Daoy (cell line): Measurements from ENCODE around the gene TMC4. TPM values are rescaled to one million over a fixed set of nuclear protein-coding genes. Genes with fewer than 3 reads are reported as not detected.
"Not testable (repeated sequence)": the region's sequence is repeated elsewhere in the genome, so short reads cannot be mapped to it uniquely, and the experiment has no call there.

Experiments used
- DNase-seq: peaks from one replicate; pipeline ENCODE4 v3.0.0-alpha.2; 2015; ENCODE audit warnings: low read depth
- total RNA-seq: library from RNA; depleted of rRNA; stranded (reverse); fragments of >200 nt; shearing (Covaris generic); gene quantifications from 2 replicates; pipeline ENCODE4 v1.2.3, GENCODE V29; 2014

The TMC4 gene
- total RNA-seq, 1 experiment from 2014 or later = 0.06 TPM

DNA sequence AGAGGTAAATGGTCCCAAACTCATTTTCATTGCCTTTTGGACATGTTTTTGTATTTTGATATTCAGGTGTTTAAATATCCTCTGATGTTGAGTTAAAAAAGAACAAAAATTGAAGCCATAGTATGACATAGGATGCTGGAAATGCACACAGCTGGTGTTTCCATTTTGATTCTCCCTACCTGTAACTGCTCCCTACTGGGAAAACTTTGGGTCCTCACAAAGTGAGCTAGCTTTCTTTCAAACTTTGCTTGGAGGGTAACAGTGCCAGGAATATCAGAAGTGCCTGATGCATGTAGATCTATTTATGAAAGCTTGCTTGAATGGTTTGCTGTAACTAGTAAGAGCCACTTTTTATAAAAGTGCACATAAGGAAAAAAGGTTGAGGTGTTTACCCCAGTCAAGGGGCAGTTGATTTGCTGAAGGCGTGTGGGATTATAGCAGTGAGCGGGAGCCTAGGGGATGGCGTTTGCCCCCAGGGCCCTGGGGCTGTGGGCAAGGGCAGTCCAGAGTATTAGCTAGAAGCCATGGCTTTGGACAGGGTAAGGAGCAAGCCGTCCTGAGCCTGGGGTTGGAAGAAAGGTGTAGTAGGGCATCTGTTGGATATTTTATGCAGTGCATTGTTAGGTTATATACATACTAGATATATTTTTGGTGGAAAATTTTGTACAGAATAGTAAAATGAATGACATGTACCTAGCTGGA, 32.0 kb upstream of the TMC4 start:
- no peak for DNase-seq

GRCh38 chr19:54203151-54203611, 30.2 kb upstream of the TMC4 start:
- no peak for DNase-seq

DNA sequence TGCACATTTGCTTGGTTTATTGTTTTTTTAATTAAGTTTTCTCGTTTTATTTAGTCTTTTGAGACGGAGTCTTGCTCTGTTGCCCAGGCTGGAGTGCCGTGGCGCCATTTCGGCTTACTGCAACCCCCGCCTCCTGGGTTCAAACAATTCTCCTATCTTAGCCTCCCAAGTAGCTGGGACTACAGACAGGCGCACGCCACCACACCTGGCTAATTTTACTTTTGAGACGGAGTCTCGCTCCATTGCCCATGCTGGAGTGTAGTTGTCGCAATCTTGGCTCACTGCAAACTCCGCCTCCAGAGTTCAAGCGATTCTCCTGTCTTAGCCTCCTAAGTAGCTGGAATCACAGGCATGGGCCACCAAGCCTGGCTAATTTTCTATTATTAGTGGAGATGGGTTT, 29.0 kb upstream of the TMC4 start:
- DNase-seq = no peak

DNA sequence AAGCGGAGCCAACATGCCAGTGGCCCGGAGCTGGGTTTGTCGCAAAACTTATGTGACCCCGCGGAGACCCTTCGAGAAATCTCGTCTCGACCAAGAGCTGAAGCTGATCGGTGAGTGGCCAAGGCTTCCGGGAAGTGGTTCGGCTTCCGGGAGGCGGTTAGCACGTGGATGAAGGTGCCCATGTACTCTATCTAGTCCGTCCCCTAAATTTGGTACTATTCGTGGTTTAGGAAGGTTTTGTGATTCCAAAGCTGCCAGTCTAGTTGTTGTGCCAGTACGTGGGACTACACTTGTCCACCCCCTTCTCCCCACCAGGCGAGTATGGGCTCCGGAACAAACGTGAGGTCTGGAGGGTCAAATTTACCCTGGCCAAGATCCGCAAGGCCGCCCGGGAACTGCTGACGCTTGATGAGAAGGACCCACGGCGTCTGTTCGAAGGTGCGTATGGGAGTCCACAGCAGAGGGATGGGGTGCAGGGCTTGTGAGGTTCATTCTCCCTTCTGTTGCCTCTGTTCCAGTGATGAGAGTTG, 28.3 kb upstream of the TMC4 start:
- no peak for DNase-seq

GRCh38 chr19:54199401-54199800, 26.4 kb upstream of the TMC4 start:
- no peak for DNase-seq

DNA sequence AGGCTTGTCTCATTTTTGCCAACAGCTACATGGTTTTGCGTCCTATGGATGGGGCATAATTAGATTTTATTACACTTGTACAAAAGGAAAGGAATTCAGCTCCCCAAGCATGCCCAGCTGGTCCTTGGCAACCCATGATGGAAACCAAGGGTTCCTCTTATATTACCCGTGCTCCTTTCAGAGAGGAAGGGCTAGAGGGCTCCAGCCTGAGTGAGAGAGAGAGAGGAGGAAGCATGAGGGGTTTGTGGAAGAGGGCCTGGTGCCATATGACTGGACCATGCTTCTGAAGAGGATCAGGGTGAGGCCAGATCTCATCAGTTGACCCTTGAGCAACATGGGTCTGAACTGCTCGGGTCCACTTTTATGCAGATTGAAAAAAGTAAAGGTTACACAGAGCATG, 24.2 kb upstream of the TMC4 start:
- DNase-seq = no peak

DNA sequence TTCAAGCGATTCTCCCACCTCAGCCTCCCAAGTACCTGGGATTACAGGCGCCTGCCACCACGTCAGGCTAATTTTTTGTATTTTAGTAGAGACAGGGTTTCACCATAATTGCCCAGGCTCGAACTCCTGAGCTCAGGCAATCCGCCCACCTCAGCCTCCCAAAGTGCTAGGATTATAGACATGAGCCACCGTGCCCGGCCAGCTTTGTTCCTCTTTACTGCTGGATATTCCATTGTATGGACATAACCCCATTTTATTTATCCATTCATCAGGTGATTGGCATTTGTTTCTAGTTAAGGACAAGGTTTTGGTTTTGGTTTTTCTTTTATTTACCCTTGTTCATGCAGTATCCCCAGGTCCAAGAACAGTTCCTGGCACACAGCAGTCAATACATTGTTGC, 23.6 kb upstream of the TMC4 start:
- no peak for DNase-seq

DNA sequence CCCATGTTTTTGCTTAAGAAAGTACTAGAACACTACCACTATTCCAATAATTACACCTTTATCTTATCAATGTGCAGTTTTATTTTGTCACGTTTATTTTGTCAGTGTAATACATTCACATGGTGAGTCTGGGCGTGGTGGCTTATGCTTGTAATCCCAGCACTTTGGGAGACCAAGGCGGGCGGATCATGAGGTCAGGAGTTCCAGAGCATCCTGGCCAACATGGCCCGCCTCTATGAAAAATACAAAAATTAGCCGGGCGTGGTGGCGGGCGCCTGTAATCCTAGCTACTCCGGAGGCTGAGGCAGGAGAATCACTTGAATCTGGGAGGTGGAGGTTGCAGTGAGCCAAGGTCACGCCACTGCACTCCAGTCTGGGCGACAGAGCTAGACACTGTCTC, 21.5 kb upstream of the TMC4 start:
- DNase-seq = not testable (repeated sequence)

GRCh38 chr19:54193011-54193410, 20.1 kb upstream of the TMC4 start:
- DNase-seq = no peak

DNA sequence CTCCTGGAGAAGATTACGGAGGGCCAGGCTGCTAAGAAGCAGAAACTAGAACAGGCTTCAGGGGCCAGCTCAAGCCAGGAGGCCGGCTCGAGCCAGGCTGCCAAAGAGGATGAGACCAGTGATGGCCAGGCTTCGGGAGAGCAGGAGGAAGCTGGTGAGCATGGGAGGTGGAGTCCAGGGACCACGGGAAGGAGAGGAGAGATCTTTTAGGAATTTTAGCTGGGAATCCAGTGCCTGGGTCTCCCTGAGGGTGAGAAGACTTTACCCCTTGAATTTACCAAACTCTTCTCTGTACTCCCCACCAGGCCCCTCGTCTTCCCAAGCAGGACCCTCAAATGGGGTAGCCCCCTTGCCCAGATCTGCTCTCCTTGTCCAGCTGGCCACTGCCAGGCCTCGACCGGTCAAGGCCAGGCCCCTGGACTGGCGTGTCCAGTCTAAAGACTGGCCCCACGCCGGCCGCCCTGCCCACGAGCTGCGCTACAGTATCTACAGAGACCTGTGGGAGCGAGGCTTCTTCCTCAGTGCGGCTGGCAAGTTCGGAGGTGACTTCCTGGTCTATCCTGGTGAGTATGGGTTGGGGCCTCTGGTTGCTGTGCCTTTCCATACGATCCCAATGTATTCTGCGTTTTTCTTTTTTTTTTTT, 19.0 kb upstream of the TMC4 start:
- DNase-seq = no peak

GRCh38 chr19:54191011-54191810, 18.3 kb upstream of the TMC4 start, which contains the start of gene TSEN34:
Gene TSEN34 (plus strand): TSS chr19:54191308. CDS start chr19:54191365, 57 bp downstream.
- peak; percentile 89 for DNase-seq

- peak; percentile 99 for DNase-seq
Measured at GRCh38 chr19:54190503-54191010, 17.6 kb upstream of the TMC4 start.

GRCh38 chr19:54189735-54190502, 17.0 kb upstream of the TMC4 start:
- peak; percentile 100 for DNase-seq

DNA sequence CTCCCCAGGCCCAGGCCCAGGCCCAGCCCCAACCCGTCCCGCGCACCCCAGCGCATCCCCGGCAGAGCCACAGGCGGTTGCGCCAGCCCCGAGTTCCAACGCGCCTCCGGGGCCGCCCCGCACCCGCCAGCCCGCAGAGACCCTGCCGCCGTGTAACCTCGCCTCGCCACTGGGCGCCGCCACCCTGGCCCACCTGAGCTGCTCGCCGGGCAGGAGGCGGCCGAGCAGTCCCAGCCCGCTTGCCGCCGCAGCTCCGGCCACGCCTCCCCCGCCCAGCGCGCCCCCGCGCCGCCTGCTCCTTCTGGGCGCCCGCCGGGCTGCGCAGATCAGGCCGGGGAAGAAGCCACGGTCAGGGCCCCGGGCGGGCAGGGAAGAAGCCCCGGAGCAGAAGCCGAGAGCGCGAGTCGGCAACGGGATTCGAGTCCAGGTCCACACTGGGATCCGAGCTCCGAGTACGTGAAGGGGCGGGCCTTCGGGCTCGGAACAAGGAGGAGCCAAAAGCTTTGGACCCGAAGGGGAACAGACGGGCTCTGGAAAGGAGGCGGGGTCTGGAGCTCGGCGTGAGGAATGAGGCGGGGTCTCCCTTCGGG, 16.3 kb upstream of the TMC4 start, which contains the start of gene MBOAT7:
Gene MBOAT7 (minus strand): TSS at position 436 of the 590 bp plus-strand sequence. CDS start 1,072 bp downstream, outside the sequence.
- DNase-seq = no peak

GRCh38 chr19:54188215-54188871, 15.4 kb upstream of the TMC4 start:
- peak; percentile 50 for DNase-seq

DNA sequence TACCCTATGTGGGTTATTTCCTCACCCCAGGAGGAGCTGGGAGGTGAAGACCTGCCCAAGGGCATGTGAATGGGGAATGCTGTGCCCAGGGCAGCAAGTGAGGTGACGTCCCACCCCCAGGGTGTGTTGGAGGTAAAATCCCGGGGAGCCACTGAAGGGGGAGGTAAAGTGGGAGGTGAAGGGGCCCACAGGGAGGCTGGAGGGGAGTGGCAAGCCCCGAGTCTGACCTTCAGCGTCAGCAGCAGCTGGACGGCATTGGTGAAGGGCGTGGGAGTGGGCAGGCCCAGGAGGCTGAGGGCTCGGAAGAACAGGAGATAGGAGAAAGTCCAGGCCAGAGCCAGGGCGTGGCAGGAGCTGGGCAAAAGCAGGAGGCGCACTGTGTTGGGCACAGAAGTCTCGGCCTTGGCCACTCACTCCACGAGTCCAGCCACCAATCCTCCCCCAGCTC, 14.0 kb upstream of the TMC4 start:
- DNase-seq = no peak

DNA sequence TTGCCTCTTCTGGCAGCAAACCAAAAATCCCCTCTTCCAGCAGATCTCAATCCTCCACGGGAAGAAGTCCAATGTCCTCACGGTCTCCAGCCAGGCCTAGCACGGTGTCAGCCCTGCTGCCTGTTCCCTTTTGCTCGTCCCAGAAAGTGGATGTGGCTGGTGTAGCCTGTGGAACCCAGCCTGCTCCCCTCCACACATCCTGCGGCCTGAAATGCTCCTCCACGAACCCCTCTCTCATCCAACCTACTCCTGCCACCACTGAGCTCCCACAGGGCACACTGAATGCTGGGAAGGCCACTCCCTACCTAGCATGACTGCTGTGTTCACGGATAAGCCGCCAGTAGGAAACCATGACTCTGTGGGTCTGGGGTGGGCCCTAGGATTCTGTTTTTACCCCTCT, 13.4 kb upstream of the TMC4 start:
- no peak for DNase-seq

DNA sequence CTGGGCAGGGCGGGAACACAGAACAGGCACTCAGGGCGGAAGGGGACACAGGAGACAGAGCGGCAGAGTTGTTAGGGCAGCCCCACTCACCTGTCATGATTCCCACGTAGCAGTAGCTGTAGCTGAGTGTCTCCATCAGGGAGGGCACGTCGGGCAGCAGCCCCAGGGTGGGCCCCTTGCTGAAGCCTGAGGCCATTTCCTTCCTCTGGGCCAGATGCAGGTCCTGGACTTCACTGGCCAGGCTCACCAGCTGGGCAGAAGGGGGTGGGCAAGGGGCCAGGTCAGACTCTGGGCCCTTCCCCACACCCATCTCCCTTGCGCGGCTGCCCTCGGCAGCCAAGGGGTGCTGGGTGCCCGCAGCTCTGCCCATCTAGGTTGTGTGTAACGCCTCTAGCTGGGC, 10.5 kb upstream of the TMC4 start:
- DNase-seq = no peak

DNA sequence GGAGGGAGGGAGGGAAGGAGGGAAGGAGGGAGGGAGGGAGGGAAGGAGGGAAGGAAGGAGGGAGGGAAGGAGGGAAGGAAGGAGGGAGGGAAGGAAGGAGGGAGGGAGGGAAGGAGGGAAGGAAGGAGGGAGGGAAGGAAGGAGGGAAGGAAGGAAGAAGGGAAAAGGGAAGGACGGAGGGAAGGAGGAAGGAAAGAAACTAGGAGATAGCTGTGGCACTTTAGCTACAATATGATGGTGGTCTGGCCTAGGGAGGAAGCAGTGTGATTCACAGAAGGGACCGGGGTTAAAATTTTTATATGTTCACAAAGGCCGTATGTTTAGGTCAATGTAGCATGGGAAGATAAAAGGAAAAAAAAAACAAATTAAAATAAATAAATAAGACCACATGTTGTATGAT, 8.9 kb upstream of the TMC4 start:
- DNase-seq = not testable (repeated sequence)

DNA sequence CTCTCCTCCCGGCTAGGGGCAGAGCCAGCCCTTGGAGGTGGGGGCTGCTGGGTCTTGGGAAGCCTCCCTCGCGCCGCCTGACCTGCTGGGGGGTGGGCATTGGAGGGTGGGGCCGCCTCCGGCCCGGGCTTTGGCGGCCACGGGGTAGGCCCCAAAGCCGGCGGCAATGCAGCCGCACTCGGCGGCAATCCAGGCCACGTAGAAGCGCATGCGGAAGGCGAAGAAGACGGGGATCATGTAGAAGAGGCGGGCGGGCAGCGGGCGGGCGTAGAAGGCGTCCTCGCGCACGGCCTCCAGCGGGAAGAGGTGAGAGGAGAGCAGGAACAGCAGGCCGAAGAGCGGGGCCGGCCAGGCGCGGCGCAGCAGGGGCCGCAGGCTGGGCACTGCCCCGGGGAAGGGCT, 7.7 kb upstream of the TMC4 start:
- no peak for DNase-seq
